HG02763 (cell line): ENCODE measurements around the gene SLC17A9.
"Not testable (repeated sequence)": the region's sequence is repeated elsewhere in the genome, so short reads cannot be mapped to it uniquely, and the experiment has no call there.

ENCODE experiments used
- ATAC-seq: cut with Tn5 transposase; IDR thresholded peaks from one replicate; pipeline ENCODE4 v1.9.1; 2021; ENCODE audit warnings: mild to moderate bottlenecking, moderate library complexity; ENCODE audit not compliant: unreplicated experiment

SLC17A9 gene

GRCh38 chr20:62955519-62956386 is 3.2 kb downstream of the SLC17A9 start:
- no peak for ATAC-seq

- no peak for ATAC-seq
These were observed 4.1 kb downstream of the SLC17A9 start for GRCh38 chr20:62956387-62957135.

DNA sequence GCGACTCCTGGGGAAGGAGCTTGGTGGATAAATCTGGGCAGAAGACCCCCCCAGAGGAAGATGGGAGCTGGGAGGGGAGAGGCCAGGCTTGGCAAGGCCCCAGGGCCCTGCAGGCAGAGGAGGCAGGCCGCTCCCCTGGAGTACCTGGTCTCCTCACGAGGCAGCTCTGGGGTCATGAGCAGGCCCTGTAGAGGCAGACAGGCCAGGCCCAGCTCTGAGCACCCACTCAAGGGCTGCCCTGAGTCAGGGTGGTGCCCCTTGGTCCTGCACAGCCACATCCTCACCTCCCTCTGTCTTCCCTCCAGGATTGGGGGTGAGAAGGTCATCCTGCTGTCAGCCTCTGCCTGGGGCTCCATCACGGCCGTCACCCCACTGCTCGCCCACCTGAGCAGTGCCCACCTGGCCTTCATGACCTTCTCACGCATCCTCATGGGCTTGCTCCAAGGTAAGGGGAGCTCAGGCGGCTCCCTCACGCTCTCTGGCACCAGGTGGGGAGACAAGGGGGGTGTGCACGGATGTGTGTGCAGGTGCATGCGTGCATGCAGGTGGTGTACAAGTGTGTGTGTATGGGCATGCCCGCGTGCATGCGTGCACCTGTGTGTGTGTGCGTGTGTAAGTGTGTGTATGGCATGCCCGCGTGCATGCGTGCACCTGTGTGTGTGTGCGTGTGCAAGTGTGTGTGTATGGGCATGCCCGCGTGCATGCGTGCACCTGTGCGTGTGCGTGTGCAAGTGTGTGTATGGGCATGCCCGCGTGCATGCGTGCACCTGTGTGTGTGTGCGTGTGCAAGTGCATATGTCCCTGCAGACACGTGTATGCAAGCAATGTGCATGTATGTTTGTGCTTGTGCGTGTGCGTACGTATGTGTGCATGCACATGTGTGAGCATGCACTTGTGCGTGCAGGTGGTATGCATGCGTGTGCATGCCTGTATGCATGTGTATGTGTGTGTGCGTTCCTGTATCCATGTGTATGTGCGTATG is 4.9 kb downstream of the SLC17A9 start:
- ATAC-seq = no peak

DNA sequence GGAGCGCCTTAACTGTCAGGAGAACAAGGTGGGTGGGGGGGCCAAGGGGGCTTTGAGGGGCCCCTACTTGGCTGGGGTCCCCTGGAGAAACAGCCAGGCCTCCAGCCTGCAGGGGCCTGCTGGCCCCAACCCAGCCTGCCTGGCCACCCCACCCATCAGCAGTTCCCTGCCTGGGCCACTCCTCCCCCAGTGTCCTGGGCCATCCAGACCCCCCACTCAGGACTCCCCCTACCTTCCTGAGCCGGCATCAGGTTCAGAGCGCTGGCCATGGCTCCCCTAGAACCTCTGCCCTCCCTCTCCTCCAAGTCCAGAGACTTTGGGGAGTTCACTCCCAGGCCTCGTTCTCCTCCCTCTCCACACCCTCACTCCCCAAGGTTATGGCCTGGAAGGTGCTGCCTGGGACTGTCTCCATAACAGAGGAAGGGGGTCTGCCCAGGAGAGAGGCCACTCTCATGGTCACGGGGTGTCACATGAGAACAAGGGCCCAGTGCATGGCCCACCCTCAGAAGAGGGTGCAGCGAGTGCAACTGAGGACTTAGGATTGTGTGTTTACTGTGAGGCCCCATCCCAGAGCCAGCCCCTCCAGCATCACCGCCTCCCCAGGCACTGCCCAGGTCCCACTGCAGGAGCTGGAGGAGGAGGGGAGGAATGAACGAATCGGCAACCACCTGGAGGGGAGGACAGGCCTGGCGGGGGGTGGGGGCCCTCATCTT is 6.0 kb downstream of the SLC17A9 start:
- ATAC-seq = no peak

DNA sequence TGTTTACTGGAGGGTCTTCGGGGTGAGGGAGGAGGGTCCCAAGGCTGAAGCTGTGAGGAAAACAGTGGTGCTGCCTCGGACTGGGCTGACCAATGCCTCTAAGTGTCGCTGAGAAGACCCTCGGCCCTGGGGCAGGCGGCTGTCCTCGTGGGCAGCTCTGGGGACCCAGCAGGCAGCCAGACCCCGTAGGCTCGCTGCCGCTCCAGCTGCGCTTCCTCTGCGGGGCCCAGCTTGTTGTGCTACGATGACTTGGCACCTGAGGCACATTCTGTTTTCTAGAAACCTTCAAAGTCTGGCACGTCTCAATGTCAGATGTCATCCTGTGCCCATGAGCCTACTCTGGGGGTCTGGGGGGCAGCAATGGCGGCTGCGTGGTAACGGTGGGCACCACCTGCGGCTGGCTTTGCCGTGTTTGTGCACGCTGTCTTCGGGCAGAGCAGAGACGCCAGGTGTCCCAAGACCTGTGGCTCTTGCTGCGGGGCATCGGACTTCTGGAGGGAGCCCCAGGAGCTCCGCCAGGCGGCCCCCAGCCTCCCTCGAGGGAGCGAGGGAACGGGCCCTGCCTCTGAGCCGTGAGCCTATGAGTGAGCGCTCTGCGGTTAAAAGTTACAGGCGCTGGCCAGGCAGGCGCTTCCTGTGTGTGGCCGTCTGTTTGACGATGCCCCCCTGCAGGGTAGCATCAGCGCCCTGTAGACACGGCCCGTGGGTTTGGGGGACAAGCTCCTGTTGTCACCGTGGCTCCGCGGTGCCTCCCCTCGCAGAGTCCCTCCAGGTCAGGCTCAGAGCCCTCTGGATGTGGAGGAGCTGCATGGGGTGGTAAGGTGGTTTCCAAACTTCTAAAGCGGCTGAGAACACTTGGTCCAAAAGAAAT is 6.8 kb downstream of the SLC17A9 start:
- ATAC-seq = no peak

- ATAC-seq = no peak
These were observed 7.5 kb downstream of the SLC17A9 start for GRCh38 chr20:62959998-62960436.

- not testable (repeated sequence) for ATAC-seq
These were observed 8.2 kb downstream of the SLC17A9 start for GRCh38 chr20:62960446-62961309.

DNA sequence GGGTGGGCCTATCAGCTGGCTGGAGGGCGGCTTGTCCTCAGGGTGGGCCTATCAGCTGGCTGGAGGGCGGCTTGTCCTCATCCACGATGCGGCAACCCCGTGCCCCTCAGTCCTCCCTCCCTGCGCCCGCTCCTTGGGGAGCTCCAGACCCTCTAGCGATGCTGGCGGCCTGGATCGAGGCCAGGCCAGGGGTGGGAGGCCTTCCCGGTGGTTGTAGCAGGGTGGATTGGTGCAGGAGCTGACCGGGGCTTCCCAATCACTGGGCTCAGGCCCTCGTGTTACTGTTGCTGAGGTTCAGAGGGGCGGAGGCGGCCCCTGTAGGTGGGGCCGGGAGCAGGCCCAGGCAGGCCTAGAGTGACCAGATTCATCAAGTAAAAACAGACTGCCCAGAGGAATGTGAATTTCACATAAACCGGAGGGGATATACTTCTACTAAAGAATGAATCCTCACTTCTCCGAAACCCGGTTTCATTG is 8.8 kb downstream of the SLC17A9 start:
- no peak for ATAC-seq

DNA sequence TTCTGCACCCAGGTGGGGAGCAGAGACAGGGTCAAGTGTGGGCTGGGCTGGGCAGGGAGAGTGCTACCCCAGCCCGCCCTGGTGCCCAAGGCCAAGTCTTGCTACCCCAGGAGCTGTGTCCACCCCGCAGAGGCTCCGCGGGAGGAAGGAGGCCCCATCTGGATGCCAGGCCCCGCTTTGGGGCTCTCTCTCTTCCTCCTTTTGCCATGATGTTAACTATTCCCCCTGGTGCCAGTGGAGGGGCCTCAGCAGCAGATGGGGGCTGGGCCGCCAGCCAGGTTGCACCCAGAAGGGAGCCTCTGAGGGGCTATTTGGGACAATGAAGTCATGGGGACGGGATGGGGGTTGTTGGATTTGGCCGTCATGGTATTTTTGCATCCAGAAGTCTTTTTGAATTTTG is 9.3 kb downstream of the SLC17A9 start:
- no peak for ATAC-seq

DNA sequence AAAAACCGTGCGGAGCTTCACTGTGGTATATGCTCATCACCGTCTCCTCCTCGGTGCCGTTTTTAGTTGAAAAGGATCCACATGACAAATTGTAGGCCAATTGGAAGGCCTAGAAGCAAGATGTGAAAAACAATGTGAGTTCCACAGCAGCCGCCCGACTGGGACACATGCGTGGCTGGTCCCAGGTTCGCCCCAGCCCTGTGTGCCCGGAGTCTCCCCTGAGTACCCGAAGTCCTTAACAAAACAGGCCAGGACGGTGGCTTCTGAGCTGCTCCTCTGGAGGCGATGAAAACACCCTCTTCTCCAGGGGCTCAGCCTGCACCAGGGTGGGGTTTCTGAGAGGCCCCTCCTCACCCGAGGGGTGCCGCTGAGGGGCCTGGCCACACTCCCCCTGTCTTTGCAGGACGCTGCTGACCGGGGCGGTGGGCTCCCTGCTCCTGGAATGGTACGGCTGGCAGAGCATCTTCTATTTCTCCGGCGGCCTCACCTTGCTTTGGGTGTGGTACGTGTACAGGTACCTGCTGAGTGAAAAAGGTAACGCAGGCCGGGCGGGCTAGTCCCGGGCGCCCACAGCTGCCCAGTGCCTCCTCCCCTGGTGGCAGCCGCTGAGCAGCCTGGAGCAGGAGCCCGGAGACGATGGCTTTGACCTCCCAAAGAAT is 9.8 kb downstream of the SLC17A9 start:
- no peak for ATAC-seq

GRCh38 chr20:62962891-62963613 is 10.5 kb downstream of the SLC17A9 start:
- no peak for ATAC-seq

GRCh38 chr20:62963614-62964397 is 11.3 kb downstream of the SLC17A9 start:
- no peak for ATAC-seq

- ATAC-seq = no peak
These were observed 12.2 kb downstream of the SLC17A9 start for GRCh38 chr20:62964700-62965099.

DNA sequence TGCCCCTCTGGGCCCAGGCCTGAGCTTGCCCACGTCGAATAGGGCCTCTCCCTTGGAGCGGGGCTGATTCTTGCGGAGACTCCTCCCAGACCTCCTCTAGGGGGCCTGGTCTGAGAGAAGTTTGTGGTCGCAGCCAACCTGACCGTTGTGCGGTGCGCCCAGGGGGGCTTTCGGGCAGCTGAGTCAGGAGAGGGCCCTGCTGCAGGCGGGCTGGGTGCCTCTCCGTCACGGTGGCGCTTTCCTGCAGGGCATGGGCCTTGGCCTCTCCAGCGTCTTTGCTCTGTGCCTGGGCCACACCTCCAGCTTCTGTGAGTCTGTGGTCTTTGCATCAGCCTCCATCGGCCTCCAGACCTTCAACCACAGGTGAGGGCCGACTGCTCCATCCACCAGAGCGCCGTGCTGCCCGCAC is 12.9 kb downstream of the SLC17A9 start:
- ATAC-seq = no peak

DNA sequence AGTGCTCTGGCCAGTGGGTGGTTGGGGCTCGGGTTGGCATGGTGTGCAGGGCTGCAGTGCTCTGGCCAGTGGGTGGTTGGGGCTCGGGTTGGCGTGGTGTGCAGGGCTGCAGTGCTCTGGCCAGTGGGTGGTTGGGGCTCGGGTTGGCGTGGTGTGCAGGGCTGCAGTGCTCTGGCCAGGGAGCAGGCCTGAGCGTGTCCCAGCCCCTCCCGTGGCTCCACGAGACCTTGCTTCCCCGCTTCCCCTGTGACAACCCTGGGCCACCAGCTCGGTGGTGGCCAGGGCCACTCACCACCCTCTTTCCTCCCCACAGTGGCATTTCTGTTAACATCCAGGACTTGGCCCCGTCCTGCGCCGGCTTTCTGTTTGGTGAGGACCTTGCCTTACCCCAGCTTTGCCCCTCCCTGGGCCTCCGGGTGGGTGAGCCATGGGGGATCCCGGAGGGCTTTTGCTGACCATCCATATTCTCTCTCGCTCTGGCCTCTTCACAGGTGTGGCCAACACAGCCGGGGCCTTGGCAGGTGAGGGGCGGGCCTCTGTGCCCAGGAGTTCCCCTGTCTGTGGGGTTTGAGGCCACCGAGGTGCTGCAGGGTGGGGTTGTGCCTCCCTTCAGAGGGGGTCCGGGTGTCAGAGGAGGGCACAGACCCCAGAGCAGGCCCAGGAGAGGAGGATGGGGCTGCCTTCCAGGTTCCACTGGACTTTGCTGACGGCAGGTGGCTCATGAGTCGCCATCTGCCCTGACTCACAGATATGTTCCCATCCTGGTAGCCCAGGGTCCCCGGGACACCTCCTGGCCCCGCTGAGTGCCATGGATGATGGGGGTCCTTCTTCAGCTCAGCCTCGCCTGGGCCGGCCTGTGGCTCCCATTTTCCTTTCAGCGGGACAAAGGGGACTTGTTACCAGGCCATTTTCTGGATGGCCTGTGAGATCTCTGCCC is 14.0 kb downstream of the SLC17A9 start:
- no peak for ATAC-seq
